H1 (cell line): ENCODE measurements around the gene CTNNA3. TPM values are rescaled to one million over a fixed set of nuclear protein-coding genes. Genes with fewer than 3 reads are reported as not detected.

Experiments
- CTCF ChIA-PET: fragments of 300-600 bp; sonication (Branson Sonifier 250); formaldehyde crosslinking; loops from one replicate; lab custom pipeline; 2021; ENCODE audit not compliant: partially characterized antibody; lab: Charles Lee
- POLR2A ChIA-PET: fragments of 300-600 bp; sonication (Branson Sonifier 250); formaldehyde crosslinking; loops from one replicate; lab custom pipeline; 2021; ENCODE audit warnings: inconsistent platforms; ENCODE audit not compliant: partially characterized antibody; lab: Charles Lee
- DNase-seq, 2 experiments: peaks; one replicate each; pipeline versions ENCODE4 v3.0.0 to v3.0.0-alpha.2; 2010 to 2022; ENCODE audit warnings: low spot score in 2 of 2, low read depth in 1 of 2, mixed read lengths in 1 of 2
- FAIRE-seq: peaks from 2 replicates; lab custom pipeline; 2011; peaks lifted over from hg19 to GRCh38; lab: Jason Lieb, UNC
- H2AFZ ChIP-seq: 2 replicates; pipeline ENCODE4 v1.8.1; 2012; ENCODE audit warnings: low read length, inconsistent platforms
- H2AK5ac ChIP-seq: 2 replicates; pipeline ENCODE4 v1.6.1; 2013; ENCODE audit warnings: low read depth, low read length
- H2BK120ac ChIP-seq: replicated peaks from 2 replicates; pipeline ENCODE3; 2013; ENCODE audit warnings: low read depth, low read length, inconsistent platforms
- H2BK12ac ChIP-seq: 2 replicates; pipeline ENCODE4 v1.6.1; 2013; ENCODE audit warnings: low read depth, low read length
- H2BK15ac ChIP-seq: 2 replicates; pipeline ENCODE4 v1.6.1; 2013; ENCODE audit warnings: low read length
- H2BK20ac ChIP-seq: 2 replicates; pipeline ENCODE4 v1.6.1; 2013; ENCODE audit warnings: low read length
- H2BK5ac ChIP-seq: 2 replicates; pipeline ENCODE4 v1.6.1; 2013; ENCODE audit warnings: low read depth, low read length
- H3K14ac ChIP-seq: 2 replicates; pipeline ENCODE4 v1.6.1; 2013; ENCODE audit warnings: inconsistent platforms; ENCODE audit not compliant: insufficient read length
- H3K18ac ChIP-seq: 2 replicates; pipeline ENCODE4 v1.6.1; 2013; ENCODE audit warnings: low read length; ENCODE audit errors: extremely low read depth
- H3K23ac ChIP-seq: 2 replicates; pipeline ENCODE4 v1.6.1; 2013; ENCODE audit warnings: inconsistent platforms; ENCODE audit not compliant: insufficient read length
- H3K23me2 ChIP-seq: 2 replicates; pipeline ENCODE4 v1.6.1; 2013; ENCODE audit warnings: low read depth, low read length
- H3K27ac ChIP-seq: 2 replicates; pipeline ENCODE4 v1.6.1; 2011; ENCODE audit warnings: low read depth, low read length, inconsistent platforms
- H3K27me3 ChIP-seq, 4 experiments: replicated peaks in 1 of 4; 1 replicate in 1 of 4; 2 replicates in 3 of 4; pipeline versions ENCODE4 v1.6.1 to v1.8.1; 2011 to 2013; ENCODE audit warnings: low read length in 3 of 4, mild to moderate bottlenecking in 3 of 4, inconsistent platforms in 2 of 4, mixed read lengths in 2 of 4, moderate library complexity in 1 of 4; ENCODE audit not compliant: control insufficient read depth in 3 of 4, insufficient read depth in 3 of 4; ENCODE audit errors: extremely low read depth in 1 of 4
- H3K36me3 ChIP-seq, 4 experiments: 2 replicates each; pipeline versions ENCODE4 v1.6.1 to v1.8.1; 2011 to 2013; ENCODE audit warnings: mild to moderate bottlenecking in 4 of 4, low read length in 3 of 4, moderate library complexity in 2 of 4, control low read depth in 1 of 4, inconsistent platforms in 1 of 4; ENCODE audit not compliant: insufficient read depth in 4 of 4, control insufficient read depth in 2 of 4
- H3K4ac ChIP-seq: replicated peaks from 2 replicates; pipeline ENCODE3; 2013; ENCODE audit warnings: low read length, low read depth, mixed read lengths, inconsistent platforms; ENCODE audit not compliant: insufficient read length
- H3K4me1 ChIP-seq, 4 experiments: replicated peaks in 1 of 4; 1 replicate in 1 of 4; 2 replicates in 3 of 4; pipeline versions ENCODE4 v1.6.1 to v1.8.1; 2011 to 2013; ENCODE audit warnings: low read length in 3 of 4, inconsistent platforms in 2 of 4, mixed read lengths in 1 of 4; ENCODE audit not compliant: insufficient read depth in 4 of 4, control insufficient read depth in 3 of 4
- H3K4me2 ChIP-seq, 2 experiments: 2 replicates each; pipeline versions ENCODE4 v1.6.1 to v1.8.1; 2011 to 2013; ENCODE audit warnings: low read depth in 2 of 2, low read length in 2 of 2, control low read depth in 1 of 2, inconsistent platforms in 1 of 2, mild to moderate bottlenecking in 1 of 2; ENCODE audit not compliant: insufficient read depth in 1 of 2
- H3K4me3 ChIP-seq, 4 experiments: fragments of 200-600, 300-600 bp in 1 of 4; sonication (generic), shearing (Covaris generic), sonication (Bioruptor Twin) in 1 of 4; 2 replicates each; pipeline versions ENCODE4 v1.5.1 to v1.8.1; 2011 to 2016; ENCODE audit warnings: low read length in 4 of 4, low read depth in 3 of 4, control low read depth in 2 of 4, inconsistent platforms in 2 of 4, mild to moderate bottlenecking in 2 of 4, mixed read lengths in 1 of 4, moderate library complexity in 1 of 4; ENCODE audit not compliant: insufficient read depth in 2 of 4; ENCODE audit errors: extremely low read depth in 1 of 4
- H3K56ac ChIP-seq: replicated peaks from 2 replicates; pipeline ENCODE3; 2013; ENCODE audit warnings: low read depth, mild to moderate bottlenecking, mixed read lengths, low read length, inconsistent platforms; ENCODE audit not compliant: insufficient read length
- H3K79me1 ChIP-seq: 2 replicates; pipeline ENCODE4 v1.6.1; 2013; ENCODE audit warnings: low read depth, low read length, control low read depth
- H3K79me2 ChIP-seq, 2 experiments: 2 replicates each; pipeline versions ENCODE4 v1.6.1 to v1.8.1; 2012 to 2013; ENCODE audit warnings: low read length in 2 of 2, mild to moderate bottlenecking in 2 of 2, inconsistent platforms in 1 of 2; ENCODE audit not compliant: insufficient read depth in 2 of 2, control insufficient read depth in 1 of 2
- H3K9ac ChIP-seq, 4 experiments: replicated peaks in 1 of 4; 1 replicate in 1 of 4; 2 replicates in 3 of 4; pipeline versions ENCODE4 v1.6.1 to v1.8.1; 2011 to 2013; ENCODE audit warnings: low read depth in 3 of 4, low read length in 3 of 4, control low read depth in 2 of 4, mild to moderate bottlenecking in 2 of 4, moderate library complexity in 2 of 4, inconsistent platforms in 1 of 4; ENCODE audit errors: extremely low read depth in 1 of 4
- H3K9me3 ChIP-seq, 2 experiments: 2 replicates each; pipeline versions ENCODE4 v1.6.1 to v1.8.1; 2012 to 2013; ENCODE audit warnings: mild to moderate bottlenecking in 2 of 2, moderate library complexity in 2 of 2, control low read depth in 1 of 2, inconsistent platforms in 1 of 2, low read depth in 1 of 2, low read length in 1 of 2, mixed read lengths in 1 of 2; ENCODE audit not compliant: insufficient read depth in 2 of 2
- H4K20me1 ChIP-seq, 2 experiments: replicated peaks in 1 of 2; 2 replicates each; pipeline versions ENCODE3 to v1.8.1; 2011 to 2013; ENCODE audit warnings: inconsistent platforms in 2 of 2, low read length in 2 of 2, mild to moderate bottlenecking in 1 of 2; ENCODE audit not compliant: insufficient read depth in 2 of 2, control insufficient read depth in 1 of 2
- H4K5ac ChIP-seq: 2 replicates; pipeline ENCODE4 v1.6.1; 2013; ENCODE audit warnings: low read length, low read depth, mixed read lengths, inconsistent platforms; ENCODE audit not compliant: insufficient read length
- H4K8ac ChIP-seq: 2 replicates; pipeline ENCODE4 v1.8.0; 2013; ENCODE audit warnings: mild to moderate bottlenecking, moderate library complexity, low read length, inconsistent platforms; ENCODE audit not compliant: insufficient read depth; ENCODE audit errors: extremely low read depth
- H4K91ac ChIP-seq: replicated peaks from 2 replicates; pipeline ENCODE3; 2013; ENCODE audit warnings: low read length, mixed read lengths, inconsistent platforms; ENCODE audit not compliant: insufficient read length
- ASH2L ChIP-seq: fragments of 200-600, 300-600 bp; sonication (generic); IDR thresholded peaks from one replicate; pipeline ENCODE4 v1.7.1; 2017; ENCODE audit warnings: low read length
- BACH1 ChIP-seq: IDR thresholded peaks from 2 replicates; pipeline ENCODE4 v1.6.1; 2012; ENCODE audit warnings: low read length, improper control_type of control experiment
- BRCA1 ChIP-seq: IDR thresholded peaks from 2 replicates; pipeline ENCODE4 v1.6.1; 2012; ENCODE audit warnings: low read depth, low read length, improper control_type of control experiment
- CHD2 ChIP-seq: IDR thresholded peaks from 2 replicates; pipeline ENCODE4 v1.6.1; 2012; ENCODE audit warnings: low read length, improper control_type of control experiment
- POLR2A ChIP-seq, 2 experiments: IDR thresholded peaks; 1 replicate in 1 of 2; 2 replicates in 1 of 2; pipeline ENCODE4 v1.6.1; 2011; ENCODE audit warnings: low read depth in 2 of 2, low read length in 2 of 2, mild to moderate bottlenecking in 2 of 2; ENCODE audit errors: control extremely low read depth in 1 of 2
- RAD21 ChIP-seq, 2 experiments: IDR thresholded peaks in 1 of 2; conservative IDR thresholded peaks in 1 of 2; 2 replicates each; pipeline ENCODE4 v1.6.1; 2011; ENCODE audit warnings: low read depth in 2 of 2, low read length in 2 of 2, improper control_type of control experiment in 1 of 2, inconsistent platforms in 1 of 2, mild to moderate bottlenecking in 1 of 2, moderate library complexity in 1 of 2
- SRF ChIP-seq: IDR thresholded peaks from 2 replicates; pipeline ENCODE4 v1.6.1; 2011; ENCODE audit warnings: mild to moderate bottlenecking, low read depth, low read length, moderate library complexity
- SUZ12 ChIP-seq: fragments of 200-600 bp; sonication (generic); IDR thresholded peaks from 2 replicates; pipeline ENCODE4 v1.6.1; 2012; ENCODE audit warnings: mild to moderate bottlenecking, inconsistent platforms, low read length, moderate library complexity, mixed read lengths
- TAF1 ChIP-seq: IDR thresholded peaks from 2 replicates; pipeline ENCODE4 v1.6.1; 2011; ENCODE audit warnings: mild to moderate bottlenecking, low read depth, low read length
- TCF12 ChIP-seq: IDR thresholded peaks from 2 replicates; pipeline ENCODE4 v1.6.1; 2011; ENCODE audit warnings: low read depth, mild to moderate bottlenecking, low read length
- TEAD4 ChIP-seq: IDR thresholded peaks from 2 replicates; pipeline ENCODE4 v1.6.1; 2012; ENCODE audit warnings: low read depth, low read length, inconsistent platforms, mixed read lengths
- WGBS, 2 experiments: shearing (Covaris generic) in 1 of 2; methylation state at CpG; one replicate each; pipeline versions ENCODE4 v1.1.6 to v1.1.7; 2013 to 2015; ENCODE audit warnings: low lambda C conversion rate in 2 of 2, mixed read lengths in 2 of 2, inconsistent platforms in 1 of 2, low coverage in 1 of 2, missing lambda C conversion rate in 1 of 2; ENCODE audit not compliant: insufficient replicate concordance in 2 of 2, insufficient coverage in 1 of 2, insufficient read length in 1 of 2; ENCODE audit errors: extremely low coverage in 1 of 2, missing lambda C conversion rate in 1 of 2; 5-methylcytosine and 5-hydroxymethylcytosine counted together
- polyA plus RNA-seq, 7 experiments: library from polyadenylated mRNA; depleted of rRNA in 3 of 7; stranded (reverse) in 5 of 7; unstranded in 2 of 7; fragments of >200 nt in 5 of 7; fragments of 200-250 nt in 2 of 7; gene quantifications; 1 replicate in 5 of 7; 2 replicates in 1 of 7; 4 replicates in 1 of 7; pipeline versions ENCODE4 v1.2.1 to v1.2.3, GENCODE V29; 2011 to 2013; ENCODE audit warnings: missing spikeins in 2 of 7, mixed read lengths in 2 of 7
- total RNA-seq: library from RNA; stranded (reverse); fragmentation: NEBNext Ultra II Directional; extraction: Animal tissue kit (Norgen Biotek cat#: 25700); gene quantifications from 2 replicates; pipeline ENCODE4 v1.2.1, GENCODE V29; 2021
- TF ChIP-seq, protein P1 (sequence below): IDR thresholded peaks from 2 replicates; pipeline ENCODE4 v1.6.1; 2012; ENCODE audit warnings: low read length, inconsistent platforms

Gene CTNNA3
- total and polyA plus RNA-seq, 2 of the 8 experiments (the other 6 are each of a cell fraction or from before 2014, with no cell fraction given), result 1.3 to 1.5 TPM

DNA sequence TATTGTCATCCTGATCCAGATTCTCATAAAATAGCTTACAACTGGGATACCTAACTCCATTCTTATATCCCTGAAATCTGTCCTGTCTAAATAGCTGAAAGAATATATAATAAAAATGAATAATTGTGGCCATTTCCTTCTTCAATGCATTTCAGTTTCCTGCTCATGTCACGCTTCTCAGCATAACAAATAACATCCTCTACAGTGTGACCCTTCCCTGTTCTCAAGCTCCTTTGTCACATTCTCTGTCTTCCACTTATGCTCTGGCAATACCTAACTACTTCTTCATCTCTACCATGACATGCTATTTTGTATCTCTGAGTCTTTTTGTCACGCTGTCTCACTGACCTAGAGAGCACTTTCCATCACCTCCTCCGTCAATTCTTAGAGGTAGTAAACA is 1654.2 kb downstream of the CTNNA3 start:
- Histone ChIP-seq H3K79me1 (no peaks in the 10 kb centered on the region), H3K27ac (no peak overlapping the region), H3K18ac (no peak overlapping the region), H3K79me2 (no peaks in the 10 kb centered on the region), H2BK15ac (no peak overlapping the region), H2AFZ (no peak overlapping the region; the same call in 1 of the 2 replicates), H3K4me3 (no peak overlapping the region), H3K23me2 (no peaks in the 10 kb centered on the region; the same call in 1 of the 2 replicates), H2BK12ac (no peak overlapping the region), H2AK5ac (no peak overlapping the region), H2BK5ac (no peak overlapping the region), H4K20me1 (no peaks in the 10 kb centered on the region), H2BK120ac (no peak overlapping the region), H3K23ac (no peak overlapping the region), H4K8ac (no peak overlapping the region), H3K4me2 (no peak overlapping the region), H3K9ac (no peak overlapping the region), H4K5ac (no peak overlapping the region), H3K4ac (no peak overlapping the region), H3K9me3 (0 out of 4 replicates have a peak, but pooled peaks cover 0 to 3% of the 10 kb centered on the region in 2 experiments), H3K4me1 (no peaks in the 10 kb centered on the region), H3K14ac (no peak overlapping the region), H3K27me3 (no peaks in the 10 kb centered on the region), H3K36me3 (no peaks in the 10 kb centered on the region), H4K91ac (no peak overlapping the region), H2BK20ac (no peak overlapping the region), H3K56ac (no peak overlapping the region)
- FAIRE-seq, result no peak
- ChIA-PET POLR2A (no interaction called here), CTCF (no interaction called here)
- no peak for TF ChIP-seq RAD21 (IDR thresholded peaks at IDR 0.05 in 1 of 2, conservative IDR thresholded peaks at IDR 0.05 in 1 of 2; ENCODE audit: low read depth in 2 of 2, low read length in 2 of 2)
- TF ChIP-seq BRCA1, result no peak
- no peak for TF ChIP-seq SRF
- no peak for TF ChIP-seq TCF12
- no peak for TF ChIP-seq CHD2
- no peak for TF ChIP-seq POLR2A (IDR thresholded peaks at IDR 0.05; ENCODE audit: control extremely low read depth in 1 of 2, low read depth in 2 of 2, low read length in 2 of 2)
- no peak for TF ChIP-seq BACH1
- no peak for TF ChIP-seq ASH2L
- no peak for TF ChIP-seq SUZ12
- TF ChIP-seq TEAD4, result no peak
- no peak for TF ChIP-seq TAF1
- TF ChIP-seq, protein P1, sequence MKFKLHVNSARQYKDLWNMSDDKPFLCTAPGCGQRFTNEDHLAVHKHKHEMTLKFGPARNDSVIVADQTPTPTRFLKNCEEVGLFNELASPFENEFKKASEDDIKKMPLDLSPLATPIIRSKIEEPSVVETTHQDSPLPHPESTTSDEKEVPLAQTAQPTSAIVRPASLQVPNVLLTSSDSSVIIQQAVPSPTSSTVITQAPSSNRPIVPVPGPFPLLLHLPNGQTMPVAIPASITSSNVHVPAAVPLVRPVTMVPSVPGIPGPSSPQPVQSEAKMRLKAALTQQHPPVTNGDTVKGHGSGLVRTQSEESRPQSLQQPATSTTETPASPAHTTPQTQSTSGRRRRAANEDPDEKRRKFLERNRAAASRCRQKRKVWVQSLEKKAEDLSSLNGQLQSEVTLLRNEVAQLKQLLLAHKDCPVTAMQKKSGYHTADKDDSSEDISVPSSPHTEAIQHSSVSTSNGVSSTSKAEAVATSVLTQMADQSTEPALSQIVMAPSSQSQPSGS, result no peak
- DNase-seq, result no peak
- 84% methylated on average over 3 of the region's 3 CpGs; no CpG with 5 or more reads in 1 of the 2 experiments for WGBS, 2 experiments
